Stimulated activated CD8-positive, alpha-beta memory T cell treated with anti-CD3 and anti-CD28 coated beads, Interleukin-12 subunit alpha, Interleukin-12 subunit beta, amount 100 ng/mL, for 1 hour (primary cell): ENCODE results near the gene PAGE3.

ENCODE experiments used
- DNase-seq: peaks from one replicate; pipeline ENCODE4 v3.0.0-alpha.2; 2020; ENCODE audit warnings: low read depth

The PAGE3 gene, protein sequence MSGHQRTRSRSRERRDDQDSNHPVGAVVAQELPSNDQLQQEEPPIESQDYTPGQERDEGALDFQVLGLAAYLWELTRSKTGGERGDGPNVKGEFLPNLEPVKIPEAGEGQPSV

DNA sequence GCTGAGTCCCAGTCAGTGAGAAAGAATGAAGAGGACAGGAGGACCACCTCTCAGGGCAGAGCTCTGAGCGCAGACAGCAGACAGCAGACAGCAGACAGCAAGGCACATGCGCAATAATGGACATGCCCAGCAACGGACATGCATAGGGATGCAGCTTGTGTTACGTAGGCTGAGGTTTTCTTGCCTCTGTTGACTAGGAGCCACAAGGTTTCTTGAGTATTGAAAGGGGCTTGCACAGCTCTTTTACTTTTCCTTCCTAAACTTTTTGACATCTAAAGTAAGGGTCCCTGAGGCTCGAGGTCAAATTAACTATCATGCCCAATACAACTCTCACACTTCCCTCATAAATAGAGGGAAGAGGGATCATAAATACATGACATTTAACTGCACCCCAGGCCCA lies at the start of gene PAGE3:
TSS of gene PAGE3 (minus strand) at position 101 of the 400 bp plus-strand sequence. CDS start 1,013 bp downstream, outside the sequence.
- no peak for DNase-seq

DNA sequence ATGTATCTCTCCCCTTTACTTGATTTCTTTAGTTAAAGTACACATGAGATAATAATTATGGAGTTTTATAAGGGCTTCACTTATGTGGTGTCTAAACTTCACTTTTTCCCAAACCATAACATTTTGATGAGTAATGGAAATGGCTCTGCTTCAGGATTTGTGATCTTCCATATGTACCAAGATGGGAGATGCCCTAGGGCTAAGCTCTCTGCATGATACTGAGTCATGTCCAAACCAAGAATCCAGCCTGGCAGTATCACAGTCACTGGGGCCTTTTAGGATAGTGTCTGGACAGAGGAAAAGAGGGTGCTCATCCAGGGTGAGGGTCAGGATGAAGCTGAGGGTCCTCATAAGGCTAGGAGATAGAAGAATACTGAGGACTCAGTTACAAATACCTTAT lies 47.9 kb upstream of the PAGE3 start:
- no peak for DNase-seq

DNA sequence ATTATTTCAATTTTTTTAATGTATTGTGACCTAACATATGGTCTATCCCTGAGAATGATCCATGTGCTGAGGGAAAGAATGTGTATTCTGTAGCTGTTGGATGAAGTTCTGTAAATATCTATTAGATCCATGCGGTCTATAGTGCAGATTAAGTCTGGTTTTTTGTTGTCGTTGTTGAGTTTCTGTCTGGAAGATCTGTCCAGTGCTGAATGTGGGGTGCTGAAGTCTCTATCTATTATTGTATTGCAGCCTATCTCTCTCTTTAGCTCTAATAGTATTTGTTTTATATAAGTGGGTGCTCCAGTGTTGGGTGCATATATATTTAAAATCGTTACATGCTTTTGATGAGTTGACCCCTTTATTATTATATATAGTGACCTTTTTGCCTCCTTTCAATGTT lies 26.2 kb upstream of the PAGE3 start:
- DNase-seq, result no peak

DNA sequence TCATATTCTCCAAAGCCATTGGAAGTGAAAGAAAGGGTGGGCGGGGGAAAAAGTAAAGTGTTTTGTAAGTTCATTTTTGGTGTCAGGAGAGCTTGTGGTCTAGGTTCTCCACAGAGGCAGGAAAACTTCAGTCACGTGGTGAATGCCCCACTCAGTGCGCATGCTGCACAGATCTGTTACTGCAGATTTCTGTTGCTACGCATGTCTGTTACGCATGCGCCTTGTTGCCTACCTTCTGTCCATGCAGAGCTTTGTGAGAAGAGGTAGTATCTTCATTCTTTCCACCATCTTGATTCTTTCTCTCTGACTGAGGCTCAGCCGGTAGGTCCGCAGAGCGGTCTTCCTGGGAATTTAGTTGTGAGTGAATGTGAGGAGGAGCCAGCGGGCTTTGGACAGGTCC lies 15.1 kb upstream of the PAGE3 start:
- no peak for DNase-seq

DNA sequence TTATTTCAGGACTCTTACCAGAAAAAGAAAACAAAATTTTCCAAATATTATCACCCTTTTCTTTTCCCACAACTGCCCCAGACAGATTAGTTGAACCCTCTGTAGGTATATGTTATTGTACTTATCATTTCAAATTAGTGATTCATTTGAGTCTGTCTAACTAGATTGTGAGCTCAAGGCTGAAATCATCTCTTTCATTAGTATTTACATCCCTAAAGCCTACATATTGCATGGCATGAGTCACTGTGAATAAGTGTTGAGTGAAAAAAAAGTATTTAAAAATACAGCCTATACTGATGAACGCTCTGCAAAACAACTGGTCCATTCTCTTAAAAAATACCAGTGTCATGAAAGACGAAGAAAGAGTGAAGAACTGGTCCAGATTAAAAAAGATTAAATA lies 3.9 kb downstream of the PAGE3 start:
- no peak for DNase-seq

DNA sequence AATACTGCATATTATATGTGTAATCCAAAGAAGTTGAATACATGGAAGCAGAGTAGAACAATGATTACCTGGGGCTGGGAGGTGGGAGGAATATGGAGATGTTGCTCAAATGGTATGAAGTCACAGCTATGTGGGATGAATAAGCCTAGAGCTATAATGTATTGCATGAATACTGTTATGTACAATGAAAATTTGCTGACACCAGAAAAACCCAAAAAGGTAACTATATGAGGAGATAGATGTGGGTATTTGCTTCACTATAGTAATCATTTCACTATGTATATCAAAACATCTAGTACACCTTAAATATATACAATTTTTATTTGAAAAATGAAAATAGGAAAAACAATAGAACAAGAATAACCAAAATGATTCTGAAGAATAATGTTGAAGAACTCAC lies 11.2 kb downstream of the PAGE3 start:
- no peak for DNase-seq

DNA sequence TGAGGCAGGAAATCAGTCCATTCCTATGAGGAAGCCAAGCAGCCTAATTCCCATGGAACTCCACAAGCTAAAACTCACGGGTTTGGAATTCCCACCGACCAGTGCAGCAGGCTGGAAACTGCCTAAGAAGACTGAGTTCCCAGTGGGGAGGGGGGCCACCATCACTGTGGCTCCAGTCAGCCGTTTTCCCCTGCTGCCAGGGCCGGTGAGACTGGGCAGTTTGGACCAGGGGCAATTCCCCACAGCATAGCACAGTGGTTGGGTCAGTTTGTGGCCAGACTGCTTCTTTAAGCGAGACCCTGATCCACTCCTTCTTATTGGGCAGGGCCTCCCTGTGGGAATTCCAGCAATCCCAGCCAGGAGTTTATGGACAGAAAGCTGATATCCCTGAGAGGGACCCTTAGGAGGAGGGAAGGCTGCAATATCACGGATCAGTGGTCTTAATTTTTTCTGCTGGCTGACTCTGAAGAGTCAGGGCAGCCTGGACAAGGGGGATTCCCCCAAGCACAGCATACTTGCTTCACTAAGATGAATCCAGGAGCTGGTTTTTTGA lies 23.9 kb downstream of the PAGE3 start:
- no peak for DNase-seq

DNA sequence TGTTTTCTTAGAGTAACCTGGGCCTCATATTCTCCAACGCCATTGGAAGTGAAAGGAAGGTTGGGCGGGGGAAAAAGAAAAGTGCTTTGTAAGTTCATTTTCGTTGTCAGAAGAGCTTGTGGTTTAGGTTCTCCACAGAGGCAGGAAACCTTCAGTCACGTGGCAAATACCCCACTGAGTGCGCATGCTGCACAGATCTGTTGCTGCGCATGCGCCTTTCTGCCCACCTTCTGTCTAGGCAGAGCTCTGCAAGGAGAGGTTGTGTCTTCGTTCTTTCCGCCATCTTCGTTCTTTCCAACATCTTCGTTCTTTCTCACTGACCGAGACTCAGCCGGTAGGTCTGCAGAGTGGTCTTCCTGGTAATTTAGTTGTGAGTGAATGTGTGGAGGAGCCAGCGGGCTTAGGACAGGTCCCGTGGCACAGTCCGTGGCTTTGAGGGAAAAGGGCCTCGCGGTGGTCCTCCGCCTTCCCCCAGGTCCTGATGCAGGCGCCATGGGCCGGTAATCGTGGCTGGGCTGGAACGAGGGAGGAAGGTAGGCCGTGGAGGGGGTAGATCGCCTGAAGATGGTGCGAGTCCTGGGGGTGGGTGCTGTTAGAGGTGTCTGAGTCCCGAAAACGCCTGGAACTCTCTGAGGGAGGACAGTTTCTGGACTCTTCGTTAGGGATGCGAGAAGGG lies 44.5 kb downstream of the PAGE3 start, which contains the start of gene PAGE5:
TSS of gene PAGE5 (plus strand) at position 228 of the 676 bp plus-strand sequence. CDS start 1,037 bp downstream, outside the sequence.
- DNase-seq, result no peak

DNA sequence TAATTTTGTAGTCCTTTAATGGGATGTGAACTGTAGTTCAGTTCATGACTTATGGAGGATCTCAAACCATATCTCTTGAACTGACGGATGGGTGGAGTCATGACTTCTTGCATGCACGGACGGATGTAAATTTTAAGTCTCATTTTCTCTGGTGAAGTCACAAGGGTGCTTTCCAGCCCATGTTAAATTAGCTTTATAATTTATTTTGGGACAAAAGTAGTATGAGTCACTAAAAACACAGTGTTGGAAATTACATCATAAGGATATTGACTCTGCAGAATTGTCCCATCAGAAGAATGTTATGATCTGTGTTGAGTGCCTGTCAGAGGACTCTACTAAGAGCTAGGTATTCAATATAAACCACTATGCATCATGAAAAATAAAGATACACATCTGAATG lies 51.3 kb downstream of the PAGE3 start:
- DNase-seq, result no peak

DNA sequence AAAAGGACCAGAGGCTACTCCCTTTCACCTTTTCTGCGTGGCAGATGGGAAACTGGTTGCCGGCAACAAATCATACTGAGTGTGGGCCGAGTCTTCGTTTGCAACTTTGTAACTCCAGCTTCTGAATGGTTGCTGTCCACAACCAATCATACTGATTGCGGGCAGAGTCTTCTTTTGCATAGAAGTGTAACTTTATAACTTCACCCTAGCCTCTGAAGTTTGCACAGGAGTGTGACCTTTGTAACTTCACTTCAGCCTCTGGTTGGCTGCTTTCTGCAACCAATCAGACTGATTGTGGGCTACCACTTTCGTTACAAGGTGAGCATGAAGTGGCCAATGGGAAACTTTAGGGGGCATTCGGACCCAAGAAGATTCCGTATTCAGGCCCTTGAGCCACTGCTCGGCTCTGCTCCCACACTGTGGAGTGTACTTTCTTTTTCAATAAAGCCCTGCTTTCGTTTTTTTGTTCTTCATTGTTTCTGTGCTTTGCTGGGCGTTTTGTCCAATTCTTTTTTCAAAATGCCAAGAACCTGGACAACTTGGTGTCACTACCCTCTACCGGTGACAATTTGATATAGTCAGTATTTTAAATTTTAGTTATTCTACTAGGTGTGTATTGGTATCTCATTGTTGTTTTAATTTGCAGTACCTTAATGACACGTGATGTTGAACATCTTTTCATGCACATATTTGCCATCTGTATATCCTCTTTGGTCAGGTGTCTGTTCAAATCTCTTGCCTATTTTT lies 53.6 kb downstream of the PAGE3 start:
- DNase-seq, result no peak
